ENCODE results near the gene SKIC8.

GRCh38 chr15:78247911-78248310, 51.5 kb downstream of the SKIC8 start:
- TF ChIP-seq, protein P1, sequence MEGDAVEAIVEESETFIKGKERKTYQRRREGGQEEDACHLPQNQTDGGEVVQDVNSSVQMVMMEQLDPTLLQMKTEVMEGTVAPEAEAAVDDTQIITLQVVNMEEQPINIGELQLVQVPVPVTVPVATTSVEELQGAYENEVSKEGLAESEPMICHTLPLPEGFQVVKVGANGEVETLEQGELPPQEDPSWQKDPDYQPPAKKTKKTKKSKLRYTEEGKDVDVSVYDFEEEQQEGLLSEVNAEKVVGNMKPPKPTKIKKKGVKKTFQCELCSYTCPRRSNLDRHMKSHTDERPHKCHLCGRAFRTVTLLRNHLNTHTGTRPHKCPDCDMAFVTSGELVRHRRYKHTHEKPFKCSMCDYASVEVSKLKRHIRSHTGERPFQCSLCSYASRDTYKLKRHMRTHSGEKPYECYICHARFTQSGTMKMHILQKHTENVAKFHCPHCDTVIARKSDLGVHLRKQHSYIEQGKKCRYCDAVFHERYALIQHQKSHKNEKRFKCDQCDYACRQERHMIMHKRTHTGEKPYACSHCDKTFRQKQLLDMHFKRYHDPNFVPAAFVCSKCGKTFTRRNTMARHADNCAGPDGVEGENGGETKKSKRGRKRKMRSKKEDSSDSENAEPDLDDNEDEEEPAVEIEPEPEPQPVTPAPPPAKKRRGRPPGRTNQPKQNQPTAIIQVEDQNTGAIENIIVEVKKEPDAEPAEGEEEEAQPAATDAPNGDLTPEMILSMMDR (conservative IDR thresholded peaks at IDR 0.05; ENCODE audit: low read length), result no peak
- no peak for TF ChIP-seq EZH2phosphoT487 (IDR thresholded peaks at IDR 0.05; ENCODE audit: borderline replicate concordance, low read depth, low read length)

Measured in OCI-LY7 (cell line).